HS-5 (cell line): ENCODE measurements around the gene TENT4A.
"Not testable (repeated sequence)": the region's sequence is repeated elsewhere in the genome, so short reads cannot be mapped to it uniquely, and the experiment has no call there.

Experiments
- DNase-seq: peaks from one replicate; pipeline ENCODE4 v3.0.0-alpha.2; 2012; ENCODE audit warnings: low read depth

Gene TENT4A

GRCh38 chr5:6713274-6714225 lies at the start of gene TENT4A:
TENT4A (plus strand) TSS chr5:6713432; CDS start chr5:6713984, 552 bp downstream.
- no peak for DNase-seq

GRCh38 chr5:6666762-6667161 lies 46.5 kb upstream of the TENT4A start:
- DNase-seq: no peak

- DNase-seq: no peak
Observed at GRCh38 chr5:6667648-6668047, 45.6 kb upstream of the TENT4A start.

- not testable (repeated sequence) for DNase-seq
Observed at GRCh38 chr5:6668717-6669116, 44.5 kb upstream of the TENT4A start.

GRCh38 chr5:6673031-6673430 lies 40.2 kb upstream of the TENT4A start:
- no peak for DNase-seq

- no peak for DNase-seq
Observed at GRCh38 chr5:6673963-6674362, 39.3 kb upstream of the TENT4A start.

- DNase-seq: no peak
Observed at GRCh38 chr5:6674421-6674820, 38.8 kb upstream of the TENT4A start.

- DNase-seq: no peak
Observed at GRCh38 chr5:6674886-6675285, 38.3 kb upstream of the TENT4A start.

GRCh38 chr5:6675784-6676491 lies 37.3 kb upstream of the TENT4A start:
- DNase-seq: no peak

- peak; percentile 19 for DNase-seq
Observed at GRCh38 chr5:6676702-6677101, 36.5 kb upstream of the TENT4A start.

- no peak for DNase-seq
Observed at GRCh38 chr5:6678385-6678784, 34.8 kb upstream of the TENT4A start.

GRCh38 chr5:6680922-6681321 lies 32.3 kb upstream of the TENT4A start:
- DNase-seq: no peak

GRCh38 chr5:6681682-6682081 lies 31.6 kb upstream of the TENT4A start:
- DNase-seq: no peak

- no peak for DNase-seq
Observed at GRCh38 chr5:6682239-6682638, 31.0 kb upstream of the TENT4A start.

- DNase-seq: no peak
Observed at GRCh38 chr5:6683241-6683640, 30.0 kb upstream of the TENT4A start.

GRCh38 chr5:6684075-6684474 lies 29.2 kb upstream of the TENT4A start:
- DNase-seq: no peak

- no peak for DNase-seq
Observed at GRCh38 chr5:6686501-6686900, 26.7 kb upstream of the TENT4A start.

- no peak for DNase-seq
Observed at GRCh38 chr5:6686915-6687409, 26.3 kb upstream of the TENT4A start.

- DNase-seq: no peak
Observed at GRCh38 chr5:6687505-6687904, 25.7 kb upstream of the TENT4A start.

GRCh38 chr5:6692906-6693305 lies 20.3 kb upstream of the TENT4A start:
- DNase-seq: no peak

- no peak for DNase-seq
Observed at GRCh38 chr5:6698696-6699095, 14.5 kb upstream of the TENT4A start.

GRCh38 chr5:6699357-6699756 lies 13.9 kb upstream of the TENT4A start:
- DNase-seq: no peak

- DNase-seq: no peak
Observed at GRCh38 chr5:6700074-6700684, 13.1 kb upstream of the TENT4A start.
